ENCODE measurements around the gene LALBA. TPM values are rescaled to one million over a fixed set of nuclear protein-coding genes. Genes with fewer than 3 reads are reported as not detected.
"Not testable (repeated sequence)": the region's sequence is repeated elsewhere in the genome, so short reads cannot be mapped to it uniquely, and the experiment has no call there.

Gene LALBA
- total RNA-seq, 2 experiments from 2014 or later: not detected

GRCh38 chr12:48536602-48537001 lies 33.2 kb downstream of the LALBA start:
- intact Hi-C loops (cut with micrococcal nuclease): no loop called here
- DNase-seq: no peak
- no peak overlapping the region for H3K27ac Mint-ChIP-seq
- CTCF ChIA-PET: interaction anchor here (10.1 kb wide), 1 partner anchor 81 kb away, joined by 217 read pairs; no protein-coding TSS in a partner anchor
- no peak for ATAC-seq
- H3K27me3 Mint-ChIP-seq: no peaks in the 10 kb centered on the region
- no peak overlapping the region for H3K4me3 Mint-ChIP-seq
- POLR2A ChIA-PET: no interaction called here
- peaks cover 36% of the 10 kb centered on the region for H3K4me1 Mint-ChIP-seq (ENCODE audit: low read depth)
- H3K36me3 Mint-ChIP-seq (ENCODE audit: low read depth): no peaks in the 10 kb centered on the region
- H3K9me3 Mint-ChIP-seq: peaks cover 2% of the 10 kb centered on the region
- no peak for TF ChIP-seq CTCF (IDR thresholded peaks at IDR 0.05)

GRCh38 chr12:48532601-48533000 lies 37.2 kb downstream of the LALBA start:
- no peak for ATAC-seq
- no peak for TF ChIP-seq CTCF (IDR thresholded peaks at IDR 0.05)
- no peaks in the 10 kb centered on the region for H3K27me3 Mint-ChIP-seq
- no peak overlapping the region for H3K27ac Mint-ChIP-seq
- peaks cover 2% of the 10 kb centered on the region for H3K9me3 Mint-ChIP-seq
- ChIA-PET POLR2A (no interaction called here), CTCF (interaction anchor here (2.6 kb wide), 1 partner anchor 10 kb away, joined by 12 read pairs; no protein-coding TSS in a partner anchor)
- H3K4me1 Mint-ChIP-seq (ENCODE audit: low read depth): peaks cover 20% of the 10 kb centered on the region
- intact Hi-C loops (cut with micrococcal nuclease): no loop called here
- H3K4me3 Mint-ChIP-seq: no peak overlapping the region
- no peak for DNase-seq
- no peaks in the 10 kb centered on the region for H3K36me3 Mint-ChIP-seq (ENCODE audit: low read depth)

GRCh38 chr12:48527891-48528670 lies 41.8 kb downstream of the LALBA start:
- ATAC-seq (no peak), DNase-seq (no peak)
- ChIA-PET CTCF (interaction anchor here (0.6 kb wide), 1 partner anchor 28 kb away, joined by 3 read pairs; no protein-coding TSS in a partner anchor), POLR2A (no interaction called here)
- no peak for TF ChIP-seq CTCF (IDR thresholded peaks at IDR 0.05)
- H3K4me1 Mint-ChIP-seq (ENCODE audit: low read depth): peaks cover 15% of the 10 kb centered on the region
- H3K9me3 Mint-ChIP-seq: no peaks in the 10 kb centered on the region
- H3K27ac Mint-ChIP-seq: no peak overlapping the region
- no peaks in the 10 kb centered on the region for H3K27me3 Mint-ChIP-seq
- no peak overlapping the region for H3K4me3 Mint-ChIP-seq
- H3K36me3 Mint-ChIP-seq (ENCODE audit: low read depth): no peaks in the 10 kb centered on the region
- intact Hi-C loops (cut with micrococcal nuclease): no loop called here

GRCh38 chr12:48525332-48525731 lies 44.5 kb downstream of the LALBA start, which contains the start of gene OR8S1:
TSS of gene OR8S1 (plus strand) at chr12:48525632. CDS start at chr12:48525632, 0 bp downstream.
- H3K4me1 Mint-ChIP-seq (ENCODE audit: low read depth): no peaks in the 10 kb centered on the region
- no peaks in the 10 kb centered on the region for H3K9me3 Mint-ChIP-seq
- H3K27ac Mint-ChIP-seq: no peak within 1 kb of the TSS
- intact Hi-C loops (cut with micrococcal nuclease): no loop called here
- H3K36me3 Mint-ChIP-seq (ENCODE audit: low read depth): no peaks in the 10 kb centered on the region
- H3K27me3 Mint-ChIP-seq: no peaks in the 10 kb centered on the region
- H3K4me3 Mint-ChIP-seq: no peak within 1 kb of the TSS
- ChIA-PET POLR2A (interaction anchor here (0.6 kb wide), 1 partner anchor 586 kb away, joined by 3 read pairs; no protein-coding TSS in a partner anchor), CTCF (interaction anchor here (0.7 kb wide), 1 partner anchor 16 kb away, joined by 3 read pairs; no protein-coding TSS in a partner anchor)
- no peak for ATAC-seq
- no peak for DNase-seq
- TF ChIP-seq CTCF (IDR thresholded peaks at IDR 0.05): no peak

- H3K4me1 Mint-ChIP-seq (ENCODE audit: low read depth); POLR2A ChIA-PET; H3K36me3 Mint-ChIP-seq (ENCODE audit: low read depth); H3K27me3 Mint-ChIP-seq; CTCF ChIA-PET; H3K9me3 Mint-ChIP-seq; intact Hi-C loops (cut with micrococcal nuclease); ATAC-seq; H3K4me3 Mint-ChIP-seq; H3K27ac Mint-ChIP-seq; DNase-seq: not testable (repeated sequence)
Measured at GRCh38 chr12:48520381-48520780, 49.5 kb downstream of the LALBA start.

Other genes with a start within 250 kb of the LALBA start
- gene ZNF641, start 219.1 kb downstream of the LALBA start, total RNA-seq: 1 to 10 TPM; 5.0 to 5.1 TPM
- not detected for gene ANP32D, start 97.5 kb downstream of the LALBA start, total RNA-seq
- gene C12orf54, start 87.5 kb downstream of the LALBA start, total RNA-seq: not detected
- not detected for gene OR8S1, start 44.4 kb downstream of the LALBA start, total RNA-seq
- 10 to 100 TPM; 45.9 to 47.3 TPM for gene KANSL2, start 112.2 kb upstream of the LALBA start, total RNA-seq
- gene CCNT1, start 146.7 kb upstream of the LALBA start, total RNA-seq: 10 to 100 TPM; 68.7 to 73.8 TPM
- not detected for gene ADCY6, start 219.0 kb upstream of the LALBA start, total RNA-seq
- 1 to 10 TPM; 7.7 to 8.2 TPM for gene CACNB3, start 248.4 kb upstream of the LALBA start, total RNA-seq

Data from activated CD8-positive, alpha-beta T cell treated with anti-CD3 and anti-CD28 coated beads for 36 hours (primary cell).